ENCODE results near the gene GALP. TPM values are rescaled to one million over a fixed set of nuclear protein-coding genes. Genes with fewer than 3 reads are reported as not detected.

The GALP gene
- total and polyA plus RNA-seq, 9 donors: not detected

Other genes with a start within 250 kb of the GALP start
- not detected for gene NLRP13, start 243.7 kb upstream of the GALP start, total RNA-seq
- not detected for gene NLRP13, start 243.7 kb upstream of the GALP start, polyA plus RNA-seq (ENCODE audit: insufficient read depth in 1 of 8, insufficient read length in 8 of 8, low replicate concordance in 1 of 8)
- gene NLRP8, start 228.2 kb upstream of the GALP start, total RNA-seq: not detected
- under 1 TPM in 1 of 8 donors, not detected in 7; 0.03 TPM for gene NLRP8, start 228.2 kb upstream of the GALP start, polyA plus RNA-seq (ENCODE audit: insufficient read depth in 1 of 8, insufficient read length in 8 of 8, low replicate concordance in 1 of 8)
- not detected for gene NLRP5, start 189.2 kb upstream of the GALP start, total RNA-seq
- not detected for gene NLRP5, start 189.2 kb upstream of the GALP start, polyA plus RNA-seq (ENCODE audit: insufficient read depth in 1 of 8, insufficient read length in 8 of 8, low replicate concordance in 1 of 8)
- gene ZNF787, start 54.7 kb upstream of the GALP start, total RNA-seq: 22.9 TPM
- 10 to 100 TPM; 22.0 to 34.4 (median 24.9) TPM for gene ZNF787, start 54.7 kb upstream of the GALP start, polyA plus RNA-seq (ENCODE audit: insufficient read depth in 1 of 8, insufficient read length in 8 of 8, low replicate concordance in 1 of 8)
- 10.5 TPM for gene ZNF444, start 34.7 kb upstream of the GALP start, total RNA-seq
- gene ZNF444, start 34.7 kb upstream of the GALP start, polyA plus RNA-seq (ENCODE audit: insufficient read depth in 1 of 8, insufficient read length in 8 of 8, low replicate concordance in 1 of 8): 10 to 100 TPM; 17.9 to 26.2 (median 19.9) TPM
- gene ZSCAN5B, start 21.8 kb downstream of the GALP start, total RNA-seq: 0.09 TPM
- under 1 TPM in 1 of 8 donors, not detected in 7; 0.12 TPM for gene ZSCAN5B, start 21.8 kb downstream of the GALP start, polyA plus RNA-seq (ENCODE audit: insufficient read depth in 1 of 8, insufficient read length in 8 of 8, low replicate concordance in 1 of 8)
- gene ZSCAN5C, start 26.3 kb downstream of the GALP start, total RNA-seq: not detected
- gene ZSCAN5C, start 26.3 kb downstream of the GALP start, polyA plus RNA-seq (ENCODE audit: insufficient read depth in 1 of 8, insufficient read length in 8 of 8, low replicate concordance in 1 of 8): under 1 TPM in 1 of 8 donors, not detected in 7; 0.12 TPM
- gene EDDM13, start 96.7 kb downstream of the GALP start, total RNA-seq: 0.27 TPM
- gene EDDM13, start 96.7 kb downstream of the GALP start, polyA plus RNA-seq (ENCODE audit: insufficient read depth in 1 of 8, insufficient read length in 8 of 8, low replicate concordance in 1 of 8): 1 to 10 TPM in 6 of 8 donors, under 1 TPM in 2; 0.61 to 2.3 (median 1.3) TPM
- gene ZSCAN5A, start 138.8 kb downstream of the GALP start, total RNA-seq: 8.7 TPM
- gene ZSCAN5A, start 138.8 kb downstream of the GALP start, polyA plus RNA-seq (ENCODE audit: insufficient read depth in 1 of 8, insufficient read length in 8 of 8, low replicate concordance in 1 of 8): 1 to 10 TPM; 6.4 to 9.8 (median 7.2) TPM
- 5.3 TPM for gene ZNF582, start 217.5 kb downstream of the GALP start, total RNA-seq
- 1 to 10 TPM; 4.1 to 5.6 (median 4.8) TPM for gene ZNF582, start 217.5 kb downstream of the GALP start, polyA plus RNA-seq (ENCODE audit: insufficient read depth in 1 of 8, insufficient read length in 8 of 8, low replicate concordance in 1 of 8)
- gene ZNF583, start 228.3 kb downstream of the GALP start, total RNA-seq: 10.3 TPM
- gene ZNF583, start 228.3 kb downstream of the GALP start, polyA plus RNA-seq (ENCODE audit: insufficient read depth in 1 of 8, insufficient read length in 8 of 8, low replicate concordance in 1 of 8): 1 to 10 TPM; 4.1 to 8.5 (median 6.7) TPM